Smooth muscle cell of the brain vasculature (primary cell): ENCODE measurements around the gene LPO.

Experiments
- DNase-seq: peaks from one replicate; pipeline ENCODE4 v3.0.0-alpha.2; 2012; ENCODE audit warnings: low read depth, low spot score

LPO gene

DNA sequence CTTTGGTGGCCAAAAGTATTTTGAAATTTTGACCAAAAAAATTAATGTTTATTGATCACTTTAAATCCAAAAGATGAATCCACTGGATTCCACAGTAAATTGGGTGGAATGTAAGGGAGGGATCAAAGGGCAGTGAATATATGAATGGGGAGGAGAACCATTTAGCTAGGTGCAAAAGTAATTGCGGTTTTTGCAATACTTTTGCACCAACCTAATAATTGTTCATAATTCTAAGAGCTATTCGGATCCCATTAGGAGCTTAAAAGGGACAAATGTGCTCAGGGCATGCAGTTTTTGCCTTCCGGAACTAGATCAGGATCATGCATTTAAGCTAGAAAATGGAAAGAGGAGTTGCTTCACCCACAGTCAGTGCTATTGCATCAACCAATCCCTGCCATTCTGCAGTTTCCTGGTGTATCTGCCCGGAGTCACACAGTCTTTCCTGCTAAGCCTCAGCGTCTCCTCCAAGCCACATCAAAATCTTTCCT, at the start of gene LPO:
Gene LPO (plus strand): TSS at position 438 of the 488 bp plus-strand sequence. CDS start 4,396 bp downstream, outside the sequence.
- no peak for DNase-seq

- no peak for DNase-seq
Observed at GRCh38 chr17:58189436-58190146, 48.8 kb upstream of the LPO start.

GRCh38 chr17:58191241-58191896, 47.0 kb upstream of the LPO start:
- no peak for DNase-seq

GRCh38 chr17:58192612-58193011, 45.8 kb upstream of the LPO start, which contains the start of gene EPX:
EPX (plus strand) TSS chr17:58192726; CDS start chr17:58192847, 121 bp downstream.
- no peak for DNase-seq

GRCh38 chr17:58193641-58194255, 44.6 kb upstream of the LPO start:
- DNase-seq, result no peak

DNA sequence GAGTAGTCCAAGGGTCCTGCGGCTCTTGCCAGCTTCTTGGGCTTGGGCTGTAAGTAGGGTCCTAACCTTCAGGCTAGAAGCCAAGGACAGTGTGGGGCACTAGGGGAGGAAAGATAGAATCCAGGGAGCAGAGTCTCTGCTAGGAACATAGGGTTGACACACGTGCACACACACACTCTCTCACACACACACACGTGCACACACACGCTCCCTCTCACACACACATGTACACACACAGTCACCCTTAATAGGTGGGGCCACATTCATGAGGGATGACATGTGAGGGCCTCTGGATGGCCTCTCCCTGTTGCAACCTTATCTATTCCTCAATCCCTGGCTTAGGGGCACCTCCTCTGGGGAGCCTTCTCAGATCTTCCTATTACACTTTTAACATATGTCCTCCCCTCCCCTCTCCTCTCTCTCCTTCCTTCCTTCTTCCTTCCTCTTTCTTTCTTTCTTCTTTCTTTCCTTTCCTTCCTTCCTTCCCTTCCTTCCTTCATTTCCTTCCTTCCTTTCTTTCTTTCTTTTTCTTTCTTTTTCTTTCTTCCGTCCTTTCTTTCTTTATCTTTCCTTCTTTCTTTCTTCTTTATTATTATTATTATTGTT, 42.8 kb upstream of the LPO start:
- no peak for DNase-seq

DNA sequence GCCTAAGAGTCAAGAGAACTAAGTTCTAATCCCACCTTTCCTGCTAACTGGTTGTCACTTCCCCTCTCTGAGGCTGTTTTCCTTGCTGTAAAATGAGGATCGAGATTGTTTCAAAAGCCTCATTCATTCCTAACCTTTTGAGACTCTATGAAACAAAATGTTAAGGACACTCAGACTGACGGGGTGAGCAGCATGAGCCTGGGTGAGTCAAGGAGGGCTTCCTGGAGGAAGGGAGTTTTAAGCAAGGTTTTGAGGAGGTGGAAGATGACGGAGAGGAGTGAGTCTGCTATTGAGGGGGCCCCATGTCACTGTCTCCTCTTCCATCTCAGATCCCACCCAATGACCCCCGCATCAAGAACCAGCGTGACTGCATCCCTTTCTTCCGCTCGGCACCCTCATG, 41.8 kb upstream of the LPO start:
- no peak for DNase-seq

DNA sequence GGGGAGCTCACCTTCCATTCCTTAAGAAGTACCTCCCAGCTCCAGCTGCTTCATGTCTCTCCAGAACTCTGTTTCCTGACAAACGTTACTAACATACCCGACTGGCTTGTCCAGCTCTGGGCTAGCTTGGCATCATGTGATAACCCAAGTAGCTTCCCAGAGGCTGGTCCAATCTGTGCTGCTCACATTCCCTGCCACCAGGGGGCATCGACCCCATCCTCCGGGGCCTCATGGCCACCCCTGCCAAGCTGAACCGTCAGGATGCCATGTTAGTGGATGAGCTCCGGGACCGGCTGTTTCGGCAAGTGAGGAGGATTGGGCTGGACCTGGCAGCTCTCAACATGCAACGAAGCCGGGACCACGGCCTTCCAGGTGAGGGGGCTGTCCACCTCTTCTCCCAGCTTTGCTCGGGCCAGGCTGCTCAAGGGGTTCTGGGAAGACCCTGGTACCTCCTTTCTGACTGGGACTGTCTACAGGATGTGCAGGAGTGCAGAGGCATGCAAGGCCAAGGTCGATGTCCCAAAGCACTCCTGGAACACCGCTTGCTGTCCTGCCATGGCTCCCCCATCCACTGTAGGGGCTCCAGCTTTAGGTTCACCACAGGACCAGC, 38.3 kb upstream of the LPO start:
- DNase-seq, result no peak

DNA sequence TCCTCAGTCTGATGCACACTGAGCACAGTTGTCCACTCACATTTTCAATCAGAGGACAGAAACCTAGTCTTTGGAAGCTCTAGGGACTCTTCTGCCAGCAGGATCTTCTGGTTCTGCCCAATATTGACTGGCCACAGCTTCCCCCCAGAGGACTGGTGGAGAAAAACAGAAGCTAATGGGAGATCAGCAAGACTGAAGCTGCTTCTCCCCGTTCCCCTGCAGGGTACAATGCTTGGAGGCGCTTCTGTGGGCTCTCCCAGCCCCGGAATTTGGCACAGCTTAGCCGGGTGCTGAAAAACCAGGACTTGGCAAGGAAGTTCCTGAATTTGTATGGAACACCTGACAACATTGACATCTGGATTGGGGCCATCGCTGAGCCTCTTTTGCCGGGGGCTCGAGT, 35.5 kb upstream of the LPO start:
- DNase-seq, result no peak

GRCh38 chr17:58204796-58205195, 33.6 kb upstream of the LPO start:
- DNase-seq, result no peak

- DNase-seq, result no peak
Observed at GRCh38 chr17:58205936-58206335, 32.4 kb upstream of the LPO start.

GRCh38 chr17:58207451-58207850, 30.9 kb upstream of the LPO start:
- DNase-seq, result no peak

GRCh38 chr17:58208344-58208743, 30.0 kb upstream of the LPO start:
- no peak for DNase-seq

DNA sequence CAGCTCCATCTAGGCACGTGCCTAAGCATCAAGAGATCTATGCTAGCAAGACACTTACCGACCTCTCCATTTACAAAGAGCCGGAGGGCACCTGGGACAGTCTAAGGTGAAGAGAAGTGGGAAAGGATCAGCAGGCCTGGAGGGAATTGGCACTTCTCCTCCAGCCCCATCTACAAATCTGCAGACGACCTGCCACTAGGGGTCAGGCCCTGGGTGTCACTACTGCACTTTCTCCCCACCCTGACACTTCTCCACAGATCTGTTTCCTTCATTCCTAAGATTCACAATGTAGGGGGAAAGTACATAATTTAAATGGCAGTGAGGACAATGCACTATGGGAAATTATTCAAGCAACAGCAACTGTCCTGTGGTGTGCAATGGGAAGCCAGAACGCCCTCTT, 27.5 kb upstream of the LPO start:
- no peak for DNase-seq

- no peak for DNase-seq
Observed at GRCh38 chr17:58215685-58216084, 22.7 kb upstream of the LPO start.

DNA sequence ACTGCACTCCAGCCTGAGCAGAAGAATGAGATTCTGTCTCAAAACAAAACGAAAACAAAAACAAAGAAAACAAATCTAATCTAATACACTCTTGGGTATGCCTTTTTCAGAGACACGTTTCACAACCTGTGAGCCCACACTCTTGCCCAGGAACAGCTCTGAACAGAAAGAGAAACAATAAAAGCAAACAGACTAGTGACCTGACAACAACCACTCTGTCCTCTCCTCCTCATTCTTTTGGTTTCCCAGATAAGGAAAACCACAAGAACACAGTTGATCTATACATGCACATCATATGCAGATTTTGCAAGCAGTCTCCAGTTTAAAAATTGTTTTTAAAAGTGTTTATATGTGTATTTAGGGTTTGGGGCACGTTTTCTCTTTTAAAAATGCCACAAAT, 20.6 kb upstream of the LPO start:
- DNase-seq, result no peak

DNA sequence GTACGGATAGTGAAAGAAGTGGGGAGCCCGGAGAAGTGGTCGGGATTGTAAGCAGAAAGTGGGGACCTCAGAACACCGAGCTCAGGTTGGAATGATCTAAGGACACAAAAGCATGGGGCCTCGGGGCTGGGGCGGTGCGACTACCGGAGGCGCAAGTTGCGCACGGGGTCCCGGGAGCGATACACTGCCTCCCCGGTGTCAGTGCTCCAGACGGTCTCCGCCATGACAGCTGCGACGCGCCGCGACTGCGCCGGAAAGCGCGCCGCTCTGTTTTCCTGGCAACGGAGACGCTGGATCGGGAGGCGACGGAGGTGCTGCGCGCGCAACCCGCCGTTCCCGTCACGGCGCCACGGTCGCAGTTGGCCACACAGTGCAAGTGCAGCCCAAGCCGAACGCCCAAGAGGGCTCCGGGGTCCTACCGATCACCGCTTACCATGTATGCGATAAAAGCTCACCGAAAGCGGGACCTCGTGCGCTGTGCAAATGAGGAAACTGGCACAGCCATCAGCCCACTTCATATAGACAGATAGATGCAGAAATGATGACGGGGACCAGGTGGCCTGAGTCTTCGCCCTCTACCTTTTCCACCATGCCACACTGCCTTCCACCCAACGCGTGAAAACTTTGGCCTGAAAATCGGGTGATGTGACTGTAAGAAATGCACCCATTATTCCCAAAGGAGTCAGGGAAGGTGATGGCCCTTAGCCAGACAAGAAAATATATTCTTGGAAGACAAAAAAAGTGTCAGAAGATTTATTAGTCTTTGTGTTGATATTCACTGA, 19.2 kb upstream of the LPO start, which contains the start of gene MKS1:
Gene MKS1 (minus strand): TSS at position 249 of the 782 bp plus-strand sequence. CDS start 25 bp downstream, at position 224.
- peak; percentile 69 for DNase-seq

DNA sequence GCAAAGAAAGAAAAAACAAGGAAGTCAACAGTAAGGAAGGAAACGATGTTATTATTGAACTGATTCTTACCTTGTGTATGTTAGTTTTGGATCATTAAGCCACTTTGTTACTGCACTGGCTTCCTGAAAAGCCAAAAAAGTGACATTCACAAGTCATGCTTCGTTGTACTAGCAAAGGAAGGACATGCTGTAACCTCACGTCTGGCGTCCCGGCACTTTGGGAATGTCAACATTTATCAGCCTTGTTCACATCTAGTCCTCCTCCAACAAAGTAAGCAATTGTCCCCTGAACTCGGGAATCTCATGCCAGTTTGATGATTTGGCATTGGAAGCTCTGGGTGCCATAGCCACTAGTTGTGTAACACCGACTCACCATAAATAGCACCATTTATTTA, 18.6 kb upstream of the LPO start:
- DNase-seq, result no peak

- no peak for DNase-seq
Observed at GRCh38 chr17:58224315-58224714, 14.1 kb upstream of the LPO start.

- no peak for DNase-seq
Observed at GRCh38 chr17:58227733-58228132, 10.7 kb upstream of the LPO start.

- no peak for DNase-seq
Observed at GRCh38 chr17:58228679-58229078, 9.7 kb upstream of the LPO start.
